Forelimb muscle (tissue), 1 donor: ENCODE data around the gene SLC7A9. TPM values are rescaled to one million over a fixed set of nuclear protein-coding genes. Genes with fewer than 3 reads are reported as not detected.

Source experiments
- DNase-seq: peaks from one replicate; pipeline ENCODE4 v3.0.0-alpha.2; 2013; ENCODE audit warnings: low read depth
- polyA plus RNA-seq: library from polyadenylated mRNA; unstranded; fragments of 120-200 nt; gene quantifications from one replicate; pipeline ENCODE4 v1.2.1, GENCODE V29; 2013; ENCODE audit not compliant: insufficient read length

The SLC7A9 gene
- polyA plus RNA-seq, 1 donor = 0.62 TPM

DNA sequence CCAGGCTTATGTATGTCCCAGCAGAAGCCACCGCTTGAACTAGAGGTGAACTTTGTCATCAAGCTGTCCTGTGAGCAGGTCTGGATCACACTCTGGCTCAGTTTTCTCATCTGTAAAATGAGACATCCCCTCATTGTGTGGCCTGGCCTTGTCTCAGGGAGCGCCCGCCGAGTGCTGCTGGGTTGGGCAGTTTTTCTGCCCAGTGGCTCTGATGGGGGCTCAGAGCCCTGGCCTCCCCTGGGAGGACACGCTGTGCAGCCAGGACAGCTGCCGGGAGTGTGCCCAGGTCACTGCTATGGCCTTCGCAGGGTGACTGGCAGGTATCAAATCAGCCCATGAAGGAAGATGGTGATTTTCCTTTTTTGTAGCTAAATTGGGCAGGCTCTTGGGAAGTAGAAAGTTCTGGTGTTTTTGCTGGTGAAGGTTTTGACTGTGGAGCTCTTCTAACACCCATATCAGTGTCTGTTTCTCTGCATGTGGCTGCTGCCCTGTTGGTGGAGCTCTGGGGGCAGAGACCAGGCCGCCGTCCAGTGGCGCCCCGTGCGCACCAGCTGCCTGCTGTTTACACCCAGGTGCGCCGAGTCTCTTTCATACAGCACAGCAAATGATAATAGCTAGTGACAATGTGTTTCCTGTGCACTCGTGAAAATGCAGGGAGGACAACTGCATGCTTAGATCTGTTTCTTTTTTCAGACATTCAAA lies 40.8 kb downstream of the SLC7A9 start:
- DNase-seq = no peak

DNA sequence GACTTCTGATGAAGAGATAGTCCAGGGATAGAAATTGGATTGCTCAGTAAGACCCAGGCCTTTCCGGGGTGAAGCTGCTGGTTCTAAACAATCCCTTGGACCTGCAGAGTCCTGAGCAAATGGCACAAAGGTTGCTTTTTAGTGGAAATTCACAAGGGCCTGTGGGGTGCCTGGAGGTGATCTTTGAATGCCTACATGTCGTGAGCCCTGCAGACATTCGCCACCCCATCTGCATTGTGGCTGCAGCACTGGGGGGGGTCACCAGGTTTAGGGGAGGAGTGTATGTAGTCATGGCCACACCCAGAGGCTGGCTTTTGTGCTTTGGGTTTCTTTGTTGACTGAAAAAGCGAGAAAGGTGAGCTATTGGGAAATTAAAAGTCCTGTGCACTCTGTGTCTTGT lies 41.4 kb downstream of the SLC7A9 start:
- no peak for DNase-seq

DNA sequence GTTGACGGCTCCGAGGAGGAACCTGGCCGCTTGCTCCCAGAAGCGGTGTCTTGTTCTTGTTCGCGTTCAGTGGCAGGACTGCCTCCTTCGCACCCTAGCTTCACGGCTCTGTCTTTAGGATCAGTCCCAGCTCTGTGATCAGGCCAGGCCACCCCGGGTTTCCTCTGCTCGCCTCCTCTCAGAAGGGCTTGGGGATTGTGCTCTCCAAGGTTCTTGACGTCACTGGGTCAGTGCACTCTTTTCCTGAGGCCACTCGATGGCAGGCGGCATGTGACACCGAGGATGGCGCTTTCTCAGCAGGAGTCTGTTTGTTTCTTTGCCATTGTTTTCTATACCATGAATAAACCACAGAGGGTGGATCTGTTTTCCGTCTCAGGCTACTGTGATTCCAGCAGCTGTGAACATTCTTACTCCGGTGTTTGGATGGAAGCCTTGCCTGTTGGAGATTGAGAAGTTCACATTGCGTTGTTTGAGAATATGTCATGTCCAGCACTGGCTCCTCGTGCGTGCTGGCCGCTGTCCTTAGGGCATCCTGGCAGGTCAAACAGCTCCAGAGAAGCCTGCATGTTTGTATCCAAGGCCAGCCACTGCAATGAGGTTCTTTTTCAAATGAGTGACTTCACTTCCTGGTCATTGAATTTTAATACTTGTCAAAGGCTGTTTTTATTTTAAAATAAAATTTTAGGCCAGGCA lies 44.5 kb downstream of the SLC7A9 start:
- no peak for DNase-seq

DNA sequence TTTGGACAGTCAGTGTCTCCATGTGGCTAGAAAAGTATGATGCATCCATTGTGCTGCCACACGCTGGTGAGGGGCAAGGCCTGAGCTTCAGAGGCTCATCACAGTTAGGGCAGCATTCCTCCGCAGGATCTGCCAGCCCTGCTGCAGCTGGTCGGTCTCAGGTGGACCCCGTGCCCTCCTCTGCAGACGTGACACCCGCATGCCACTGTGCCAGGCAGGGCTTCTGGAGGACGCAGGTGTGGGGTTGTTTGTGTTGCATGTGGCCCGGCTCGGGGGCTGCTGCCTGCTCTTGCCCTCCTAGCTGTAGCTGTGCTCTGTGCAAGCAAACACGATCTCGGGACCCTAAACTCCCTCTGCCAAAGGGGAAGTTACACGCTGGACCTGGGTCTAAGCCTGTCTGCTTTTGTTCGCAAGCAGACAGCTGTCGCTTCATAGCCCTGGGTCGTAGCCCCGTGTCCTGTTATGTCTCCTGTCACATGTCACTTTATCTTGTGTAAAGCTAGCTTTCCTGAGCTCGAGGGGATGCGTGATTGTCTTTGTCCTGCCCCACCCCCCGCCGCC lies 45.3 kb downstream of the SLC7A9 start:
- no peak for DNase-seq

DNA sequence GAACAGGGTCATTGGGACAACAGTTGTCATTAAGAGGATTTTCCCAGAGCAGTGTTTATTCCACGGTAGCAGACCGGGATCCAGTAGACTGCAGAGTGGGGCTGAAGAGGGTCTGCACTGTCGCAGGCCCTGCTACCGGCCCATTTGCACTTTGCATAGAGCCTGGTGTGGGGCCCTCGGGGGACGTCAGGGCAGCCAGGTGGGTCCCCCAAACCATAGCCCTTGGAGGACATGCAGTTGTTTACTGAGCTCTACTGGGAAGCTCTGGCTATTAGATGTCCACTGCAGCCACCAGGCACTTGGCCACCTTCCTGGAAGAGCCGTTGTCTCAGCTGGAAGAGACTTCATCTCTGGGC lies 45.8 kb downstream of the SLC7A9 start:
- no peak for DNase-seq

DNA sequence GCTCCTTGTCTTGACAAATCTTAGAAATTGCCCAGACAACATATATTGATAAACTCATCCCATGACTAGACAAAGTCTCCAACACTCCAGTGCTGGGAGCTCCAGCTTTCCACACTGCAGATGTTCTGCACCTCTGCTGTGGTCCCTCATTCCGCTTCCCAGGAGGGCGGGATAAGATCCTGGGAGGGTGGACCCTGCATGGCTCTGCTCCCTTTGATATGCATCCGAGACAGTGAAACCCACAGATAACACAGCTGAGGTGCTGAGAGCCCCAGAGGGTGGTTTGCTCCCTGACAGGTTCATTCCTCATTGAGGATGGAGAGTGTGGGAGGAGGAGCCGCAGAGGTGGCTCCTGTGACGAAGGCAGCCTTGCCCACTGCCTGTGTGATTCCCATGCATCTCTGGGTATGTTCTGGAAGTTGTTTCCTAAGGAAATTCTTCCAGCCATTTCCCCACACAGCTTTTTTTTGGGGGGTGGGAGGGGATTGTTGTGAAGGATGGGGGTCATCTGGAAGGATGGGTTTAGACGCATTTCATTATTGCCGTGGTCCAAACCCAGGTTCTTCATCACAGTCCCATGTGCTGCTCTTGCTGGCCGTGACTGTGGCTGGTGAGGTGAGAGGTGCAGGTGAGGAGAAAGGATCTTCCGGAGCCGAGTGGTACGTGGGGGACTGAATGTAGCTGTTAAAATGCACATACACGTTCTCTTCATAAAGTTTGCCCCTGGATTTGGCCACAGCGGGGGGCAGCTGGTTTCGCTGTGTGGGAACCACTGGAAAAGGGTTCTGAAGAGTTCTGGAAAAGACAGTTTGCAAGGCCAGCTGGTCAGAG lies 46.4 kb downstream of the SLC7A9 start:
- no peak for DNase-seq

DNA sequence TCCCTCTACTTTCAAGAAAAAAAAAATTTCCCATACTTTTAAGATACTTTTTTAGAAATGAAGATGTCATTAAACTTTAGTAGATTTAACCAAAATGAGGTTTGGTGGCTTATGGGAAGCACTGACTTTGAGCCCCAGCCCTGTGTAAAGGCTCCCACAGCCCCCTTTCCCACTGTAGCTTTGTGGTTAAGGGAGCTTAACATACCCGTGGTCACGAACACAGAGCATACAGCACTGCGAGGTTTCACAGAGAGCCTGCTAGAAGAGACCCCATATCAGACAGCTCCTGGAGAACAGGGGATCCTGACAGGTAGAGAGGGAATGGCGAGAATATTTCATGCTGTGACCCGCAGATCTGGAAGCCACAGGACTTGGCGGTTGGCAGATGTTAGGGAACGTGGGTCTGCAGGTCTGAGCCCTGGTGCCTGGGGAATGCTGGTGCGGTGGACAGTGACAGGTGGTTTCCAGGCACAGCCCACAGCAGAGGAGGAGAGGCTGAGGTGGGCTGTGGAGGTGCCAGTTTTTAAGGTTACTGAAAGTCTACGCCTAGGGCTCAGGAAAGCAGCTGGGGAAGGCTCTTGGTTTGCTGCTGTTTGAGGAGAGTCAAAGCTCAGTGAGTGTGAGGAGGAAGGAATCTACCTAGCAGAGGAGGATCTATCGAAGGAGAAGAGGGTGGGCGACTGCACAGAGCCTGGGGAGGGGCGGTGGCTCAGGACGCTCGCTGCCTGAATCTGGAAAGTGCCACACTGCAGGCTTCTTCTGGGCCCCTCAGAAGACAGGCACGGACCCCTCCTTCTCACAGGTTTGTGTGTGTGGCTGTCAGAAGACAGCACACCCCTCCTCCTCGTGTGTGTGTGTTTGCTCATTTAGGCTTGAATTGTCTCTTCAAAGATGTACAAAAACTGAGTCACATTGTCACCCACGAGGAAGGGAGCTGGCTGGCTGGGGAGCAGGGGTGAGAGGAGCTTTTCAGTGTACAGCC lies 49.9 kb downstream of the SLC7A9 start:
- DNase-seq = no peak

DNA sequence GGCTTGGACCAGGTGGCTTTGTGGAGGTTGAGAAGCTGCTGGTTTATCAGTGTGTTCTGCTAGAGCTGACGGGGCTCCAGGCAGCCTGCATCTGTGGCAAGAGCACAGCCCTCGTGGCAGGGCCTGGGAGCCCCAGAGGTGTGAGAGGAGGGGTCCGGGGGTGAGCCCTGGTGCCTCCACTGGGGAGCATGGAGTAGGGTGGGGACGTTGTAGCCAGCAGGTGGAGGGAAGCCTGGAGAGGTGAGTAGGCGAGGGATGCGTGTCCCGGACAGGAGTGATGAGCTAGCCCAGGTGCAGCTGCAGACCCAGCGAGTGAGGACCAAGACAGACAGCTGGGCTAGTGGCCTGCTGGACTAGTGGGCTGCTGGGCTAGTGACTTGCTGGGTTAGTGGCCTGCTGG lies 51.0 kb downstream of the SLC7A9 start:
- DNase-seq = no peak

DNA sequence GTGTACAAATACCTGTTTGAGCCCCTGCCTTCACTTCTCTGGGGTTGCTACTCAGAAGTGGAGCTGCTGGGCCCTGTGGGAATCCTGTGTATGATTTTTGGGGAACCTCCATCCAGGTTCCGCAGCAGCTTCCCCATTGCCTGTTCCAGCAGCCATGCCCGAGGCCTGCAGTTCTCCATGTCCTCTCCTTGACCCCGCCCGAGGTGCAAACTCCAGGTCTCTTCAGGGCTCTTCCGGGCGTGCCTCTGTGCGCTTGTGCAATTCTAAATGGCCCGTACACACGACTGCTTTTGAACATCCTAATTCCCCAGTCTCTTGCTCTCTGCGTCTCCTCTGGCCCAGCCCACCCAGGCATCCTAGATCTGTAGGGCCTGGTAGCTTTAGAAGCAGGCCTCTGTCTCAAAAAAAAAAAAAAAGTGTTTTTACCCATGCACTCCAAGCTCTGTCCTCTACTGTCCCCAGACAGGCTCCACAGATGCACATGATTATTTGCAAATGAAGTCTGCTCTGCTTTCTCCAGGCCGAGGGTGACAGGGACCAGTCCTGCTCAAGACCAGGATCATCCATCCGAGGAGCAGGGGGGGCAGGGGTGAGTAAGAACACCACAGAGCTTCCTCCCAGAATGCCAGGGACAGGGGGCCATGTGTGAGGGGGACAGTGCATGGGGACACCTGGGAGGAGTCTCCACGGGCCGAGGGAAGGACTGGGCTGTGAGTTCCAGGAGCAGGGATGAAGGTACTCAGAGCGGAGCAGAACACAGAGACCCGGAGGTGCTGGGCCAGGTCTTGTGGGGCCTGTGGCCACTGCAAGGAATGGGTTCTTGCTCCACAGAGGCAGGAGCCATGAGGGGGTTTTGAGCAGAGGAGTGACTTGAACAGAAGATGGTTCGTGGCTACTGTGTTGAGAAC lies 51.7 kb downstream of the SLC7A9 start:
- no peak for DNase-seq

DNA sequence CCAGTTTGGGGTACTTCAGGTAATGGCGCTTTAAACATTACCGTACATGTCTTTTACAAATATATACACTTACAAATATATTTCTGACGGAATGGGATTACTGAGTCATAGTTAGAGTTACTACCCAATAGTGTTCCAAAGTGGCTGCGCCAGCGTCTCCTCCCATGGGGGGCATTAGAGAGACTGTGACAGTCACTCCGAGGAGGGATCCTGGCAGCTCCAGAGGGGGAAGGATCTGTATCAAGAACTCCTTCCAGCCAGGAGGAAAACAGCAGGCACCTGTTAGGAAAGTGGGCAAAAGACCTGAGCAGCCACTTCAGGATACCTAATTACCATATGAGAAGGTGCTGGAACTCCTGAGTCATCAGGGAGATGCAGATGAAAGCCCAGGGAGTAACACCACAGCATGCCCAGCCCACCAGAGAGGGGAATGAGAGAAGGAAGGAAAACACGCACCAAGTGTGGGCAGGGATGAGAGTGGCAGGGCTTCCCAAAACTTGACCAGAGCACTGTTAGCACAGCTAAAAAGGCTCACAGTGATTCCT lies 52.9 kb downstream of the SLC7A9 start:
- DNase-seq = no peak

DNA sequence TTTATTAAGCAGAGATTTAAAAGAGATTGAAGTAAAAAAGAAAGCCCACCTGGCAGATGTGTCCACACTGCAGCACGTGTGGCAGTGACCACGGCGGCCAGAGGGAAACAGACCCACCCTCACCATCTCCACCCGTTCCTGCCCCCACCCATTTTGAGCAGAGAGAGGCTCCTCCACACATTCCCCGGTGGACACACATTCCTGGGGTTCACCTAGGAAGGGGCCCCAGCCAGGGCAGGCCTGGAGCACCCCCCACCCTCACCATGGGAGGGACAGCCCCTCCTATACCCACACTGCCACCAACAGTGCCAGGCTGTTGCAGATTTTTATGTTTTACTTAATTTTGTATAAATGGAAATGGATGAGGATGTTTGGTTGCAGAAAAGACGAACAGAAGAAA lies 54.9 kb downstream of the SLC7A9 start:
- no peak for DNase-seq

DNA sequence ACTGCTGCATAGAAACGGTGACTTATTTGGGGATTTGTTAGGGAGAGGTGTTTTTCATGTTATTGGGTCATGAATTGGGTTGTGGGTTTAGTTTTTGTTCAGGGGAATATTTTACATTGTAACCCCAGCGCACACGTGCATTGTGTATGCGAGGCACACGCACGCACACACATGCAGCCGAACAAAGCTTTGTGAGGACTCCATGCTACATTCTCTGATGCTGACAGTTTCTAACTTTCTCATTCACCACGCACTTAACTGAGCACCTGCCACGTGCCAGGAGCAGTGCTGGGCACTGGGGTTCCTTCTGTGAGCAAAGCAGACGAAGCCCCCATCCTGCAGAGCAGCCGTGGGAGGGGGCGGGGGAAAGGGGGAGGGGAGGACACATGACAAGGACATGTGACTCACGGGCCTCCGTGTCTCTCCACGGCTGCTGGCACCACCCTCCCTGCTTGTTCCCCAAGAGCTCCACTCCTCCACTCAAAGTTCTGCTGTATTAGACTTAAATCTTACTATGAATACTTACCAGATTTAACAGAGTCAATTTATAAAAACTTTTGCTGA lies 55.6 kb downstream of the SLC7A9 start:
- no peak for DNase-seq

DNA sequence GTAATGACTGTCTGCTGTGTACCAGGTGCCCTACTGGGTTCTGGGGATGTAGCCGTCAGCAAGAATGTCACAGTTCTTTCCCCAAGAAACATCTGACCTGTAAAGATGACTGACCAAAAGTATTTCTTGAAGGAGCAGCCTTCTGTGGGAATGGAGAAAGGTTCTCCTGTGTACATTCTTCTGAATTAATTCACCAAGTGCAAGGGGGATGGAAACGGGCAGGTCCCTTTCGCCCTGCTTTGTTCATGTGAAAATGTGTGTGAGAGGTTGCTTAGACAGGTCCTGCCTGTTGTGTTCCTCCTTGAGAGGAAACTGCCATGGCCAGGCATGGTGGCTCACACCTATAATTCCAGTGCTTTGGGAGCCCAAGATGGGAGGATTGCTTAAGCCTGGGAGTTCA lies 57.0 kb downstream of the SLC7A9 start:
- no peak for DNase-seq

DNA sequence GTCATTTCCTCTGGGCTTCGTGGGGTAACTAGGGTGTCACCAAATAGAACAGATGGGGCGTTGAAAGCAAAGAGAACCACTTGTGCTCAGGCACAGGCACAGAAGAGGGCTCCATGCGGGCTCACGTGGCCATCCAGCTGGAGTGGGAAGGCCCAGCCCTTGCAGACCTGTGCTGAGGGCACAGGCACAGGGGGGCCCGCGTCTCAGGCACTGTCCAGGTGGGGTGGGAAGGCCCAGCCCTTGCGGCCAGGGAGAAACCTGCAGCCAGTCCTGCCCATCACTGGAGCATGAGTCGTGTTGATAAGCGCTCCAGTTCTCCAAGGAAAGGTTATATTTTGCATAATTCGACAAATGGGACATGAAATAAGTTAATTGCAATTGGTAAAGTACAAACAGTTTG lies 57.5 kb downstream of the SLC7A9 start:
- DNase-seq = no peak

DNA sequence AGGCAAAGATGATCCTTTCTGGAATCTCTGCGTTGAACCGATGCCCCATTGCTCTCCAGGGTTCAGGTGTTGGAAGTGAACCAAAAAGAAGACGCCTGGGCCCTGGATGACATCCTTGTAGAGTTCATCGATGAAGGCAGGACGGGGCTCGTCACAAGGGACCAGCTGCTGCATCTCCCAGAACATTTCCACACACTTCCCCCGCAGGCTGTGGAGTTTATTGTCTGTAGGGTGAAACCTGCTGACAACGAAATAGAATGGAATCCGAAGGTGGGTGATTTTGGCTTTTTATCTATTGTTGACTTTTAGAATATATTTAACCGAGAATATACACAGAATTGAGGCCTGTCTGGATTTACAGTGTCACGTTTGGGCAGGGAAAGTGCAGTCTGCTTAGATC lies 58.4 kb downstream of the SLC7A9 start:
- DNase-seq = no peak

DNA sequence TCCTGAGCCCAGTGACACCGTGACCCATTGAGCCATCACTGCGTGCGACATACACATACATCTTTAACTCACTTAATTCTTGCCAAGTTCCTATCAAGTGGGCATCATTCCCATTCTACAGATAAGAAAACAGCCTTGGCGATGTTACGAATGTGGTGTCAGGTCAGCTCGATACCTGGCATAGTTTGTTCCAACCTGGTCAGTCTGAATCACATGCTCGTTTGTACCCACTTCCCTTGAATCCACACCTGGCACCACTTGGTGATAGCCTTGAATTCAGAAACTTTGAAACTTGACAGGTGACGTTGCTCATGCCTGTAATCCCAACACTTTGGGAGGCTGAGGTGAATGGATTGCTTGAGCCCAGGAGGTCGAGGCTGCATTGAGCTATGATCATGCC lies 59.1 kb downstream of the SLC7A9 start:
- DNase-seq = no peak

DNA sequence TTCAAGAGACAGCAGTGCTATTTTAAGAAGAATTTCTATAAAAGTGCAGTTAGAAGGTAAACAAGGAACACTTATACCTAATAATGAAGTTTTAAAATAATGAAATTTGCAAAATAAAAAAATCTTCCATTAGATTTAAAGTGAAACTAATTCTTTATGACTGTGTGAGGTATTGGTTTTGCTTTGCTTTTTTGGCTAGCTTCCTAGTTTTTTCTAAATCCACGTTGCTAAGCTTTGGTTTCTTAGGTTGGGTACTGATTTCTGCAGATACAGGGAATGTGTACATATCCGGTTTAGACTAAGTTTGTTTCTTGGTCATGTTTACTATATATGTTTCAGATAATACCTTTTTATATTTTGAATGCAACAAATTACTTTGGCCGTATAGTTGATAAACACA lies 59.8 kb downstream of the SLC7A9 start:
- DNase-seq = no peak

DNA sequence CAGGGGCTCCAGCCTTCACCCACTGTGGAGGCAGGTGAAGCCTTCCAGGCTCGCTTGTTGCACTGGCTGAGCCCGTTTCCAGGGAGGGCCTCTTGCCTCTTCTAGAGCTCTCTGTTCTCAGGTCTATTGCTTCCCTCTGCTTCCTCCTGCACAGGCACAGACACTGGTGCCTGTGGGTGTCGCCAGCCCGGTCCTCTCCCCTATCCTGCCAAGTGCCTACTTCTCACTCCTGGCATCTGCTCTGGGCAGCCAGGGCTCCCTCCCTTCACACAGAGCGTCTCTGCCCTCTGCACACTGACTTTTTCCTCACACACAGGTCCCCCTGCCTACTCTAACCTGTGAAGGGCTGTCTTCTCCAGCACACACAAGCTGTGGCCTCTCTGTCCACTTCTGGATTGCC lies 60.3 kb downstream of the SLC7A9 start:
- no peak for DNase-seq

DNA sequence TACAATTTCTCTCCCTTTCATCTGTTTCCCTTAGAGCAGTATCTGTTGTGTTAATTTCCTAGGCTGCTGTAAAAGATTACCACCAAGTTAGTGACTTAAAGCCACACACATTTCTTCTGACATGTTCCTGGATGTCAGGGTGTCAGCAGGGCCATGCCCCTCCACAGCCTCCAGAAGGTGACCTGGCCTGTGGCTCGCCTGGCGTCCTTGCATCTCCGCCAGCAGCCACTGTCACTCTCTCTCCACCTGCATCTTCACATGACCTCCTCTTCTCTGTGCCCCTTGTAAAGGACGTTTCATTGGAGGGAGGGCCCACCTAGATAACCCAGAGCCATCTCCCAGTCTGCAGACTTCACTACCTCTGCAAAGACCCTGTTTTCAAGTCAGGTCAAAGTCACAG lies 61.3 kb downstream of the SLC7A9 start:
- no peak for DNase-seq

DNA sequence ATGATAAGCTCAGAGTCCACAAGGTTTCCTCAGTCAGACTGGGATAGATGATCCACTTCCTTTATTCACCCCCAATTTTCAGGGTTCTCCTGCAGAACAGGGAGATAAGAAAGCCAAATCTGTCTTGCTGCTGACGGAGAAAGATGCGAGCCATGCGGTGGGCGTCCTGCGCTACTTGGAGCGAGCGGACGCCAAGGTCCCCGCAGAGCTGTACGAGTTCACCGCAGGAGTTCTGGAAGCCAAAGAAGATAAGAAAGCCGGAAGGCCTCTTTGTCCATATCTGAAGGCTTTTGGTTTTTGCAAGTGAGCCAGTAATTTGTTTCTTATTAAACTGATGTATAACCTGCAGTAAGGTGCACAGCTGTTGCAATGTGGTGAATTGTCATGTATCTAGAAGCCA lies 66.7 kb downstream of the SLC7A9 start:
- DNase-seq = no peak
